Activated CD8-positive, alpha-beta memory T cell treated with anti-CD3 and anti-CD28 coated beads for 1 hour (primary cell): ENCODE results near the gene COPS9.

Experiments
- DNase-seq, 2 donors: peaks; one replicate each; pipeline ENCODE4 v3.0.0-alpha.2; 2020; ENCODE audit warnings: low read depth in 1 of 2; ENCODE audit errors: extremely low read depth in 1 of 2

COPS9 gene

DNA sequence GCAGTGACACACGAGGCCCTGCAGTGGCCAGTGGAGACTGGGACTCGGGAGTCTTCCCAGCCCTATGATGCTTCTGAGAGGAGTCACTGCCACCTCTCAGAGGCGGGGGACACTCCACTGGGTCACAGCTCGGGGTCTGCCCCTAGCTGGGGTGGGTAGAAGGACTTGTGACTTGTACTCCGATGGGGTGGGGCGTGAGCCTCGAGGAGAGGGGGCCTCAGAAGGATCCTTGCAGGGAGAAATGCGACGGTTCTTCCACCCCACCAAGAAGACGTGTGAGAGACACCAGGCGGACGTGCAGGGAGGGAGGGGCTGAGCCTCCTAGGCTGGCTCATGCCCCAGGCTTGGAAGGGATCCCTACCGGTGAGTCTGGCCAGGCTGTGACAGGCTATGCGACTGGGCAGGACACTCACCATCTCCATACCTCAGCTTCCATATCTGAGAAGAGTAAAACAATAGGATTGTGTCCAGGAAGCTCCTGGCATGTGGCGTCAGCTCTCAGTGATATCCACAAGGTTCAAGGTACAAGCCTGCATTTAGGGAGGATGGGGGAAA lies 15.4 kb upstream of the COPS9 start:
- no peak for DNase-seq

DNA sequence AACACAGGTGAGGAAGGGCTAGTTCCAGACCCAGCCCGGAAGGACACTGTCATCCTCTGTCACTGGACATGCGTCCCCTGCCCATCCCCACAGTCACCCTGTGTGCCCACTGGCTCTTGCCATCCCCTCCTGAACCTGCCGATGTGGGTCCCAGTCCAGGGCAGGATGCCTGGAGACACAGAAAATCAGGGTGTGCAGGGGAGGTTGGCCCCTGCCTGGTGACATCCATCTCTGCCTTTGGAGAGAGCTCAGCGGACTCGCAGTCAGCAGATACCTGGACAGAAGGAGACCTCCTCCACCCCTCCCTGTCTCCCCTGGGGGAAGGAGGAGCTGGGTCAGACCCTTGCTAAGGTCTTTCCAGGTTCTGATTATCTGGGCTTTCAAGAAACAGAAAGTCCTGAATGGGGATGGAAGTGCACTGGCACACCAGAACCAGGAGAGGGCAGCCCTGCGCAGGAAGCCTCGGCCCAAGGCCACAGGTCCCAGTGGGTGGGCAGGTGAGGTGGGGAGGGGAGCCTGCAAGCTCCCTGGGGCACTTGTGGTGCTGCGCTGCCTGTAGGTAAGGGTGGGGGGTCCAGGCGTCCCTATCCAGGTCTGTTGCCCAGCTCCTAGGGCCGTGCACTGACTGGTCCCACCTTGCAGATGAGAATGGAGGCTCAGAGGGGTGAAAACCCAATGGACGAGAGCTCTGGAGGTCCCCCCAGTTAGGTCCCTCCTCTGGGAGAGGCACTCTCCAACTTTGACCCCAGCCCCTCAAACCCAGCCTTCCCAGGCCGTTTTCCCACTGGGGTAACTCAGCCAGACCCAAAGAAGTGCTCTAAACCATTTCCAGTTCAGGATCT lies 14.1 kb upstream of the COPS9 start:
- DNase-seq: no peak

DNA sequence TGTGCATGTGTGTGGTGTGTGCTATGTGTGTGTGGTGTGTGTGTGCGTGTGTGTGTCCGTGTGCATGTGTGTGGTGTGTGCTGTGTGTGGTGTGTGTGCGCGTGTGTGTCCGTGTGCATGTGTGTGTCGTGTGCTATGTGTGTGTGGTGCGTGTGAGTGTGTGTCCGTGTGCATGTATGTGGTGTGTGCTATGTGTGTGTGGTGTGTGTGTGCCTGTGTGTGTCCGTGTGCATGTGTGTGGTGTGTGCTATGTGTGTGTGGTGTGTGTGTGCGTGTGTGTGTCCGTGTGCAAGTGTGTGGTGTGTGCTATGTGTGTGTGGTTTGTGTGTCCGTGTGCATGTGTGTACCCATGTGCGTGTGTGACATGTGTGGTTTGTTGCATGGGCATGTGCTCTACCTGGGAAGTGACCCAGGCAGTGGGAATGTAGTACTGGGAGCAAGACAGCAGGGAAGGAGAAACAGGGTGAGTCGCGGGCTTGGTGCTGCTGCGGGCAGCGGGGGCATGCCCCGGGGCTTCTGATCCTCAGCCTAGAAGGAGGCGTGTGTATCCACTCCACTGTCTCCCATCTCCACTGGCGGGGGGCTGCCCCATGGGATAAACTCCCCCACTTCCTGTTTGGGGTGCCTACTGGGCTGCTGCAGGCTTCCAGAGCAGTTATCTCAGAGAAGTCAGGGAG lies 11.9 kb upstream of the COPS9 start:
- DNase-seq: no peak

DNA sequence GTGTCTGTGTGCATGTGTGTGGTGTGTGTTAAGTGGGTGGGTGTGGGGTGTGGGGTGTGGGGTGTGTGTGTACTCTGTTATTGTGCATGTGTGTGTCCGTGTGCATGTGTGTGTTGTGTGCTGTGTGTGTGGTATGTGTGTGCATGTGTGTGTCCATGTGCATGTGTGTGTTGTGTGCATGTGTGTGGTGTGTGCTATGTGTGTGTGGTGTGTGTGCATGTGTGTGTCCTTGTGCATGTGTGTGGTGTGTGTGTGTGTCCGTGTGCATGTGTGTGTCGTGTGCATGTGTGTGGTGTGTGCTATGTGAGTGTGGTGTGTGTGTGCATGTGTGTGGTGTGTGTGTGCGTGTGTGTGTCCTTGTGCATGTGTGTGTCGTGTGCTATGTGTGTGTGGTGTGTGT lies 11.3 kb upstream of the COPS9 start:
- DNase-seq: no peak

DNA sequence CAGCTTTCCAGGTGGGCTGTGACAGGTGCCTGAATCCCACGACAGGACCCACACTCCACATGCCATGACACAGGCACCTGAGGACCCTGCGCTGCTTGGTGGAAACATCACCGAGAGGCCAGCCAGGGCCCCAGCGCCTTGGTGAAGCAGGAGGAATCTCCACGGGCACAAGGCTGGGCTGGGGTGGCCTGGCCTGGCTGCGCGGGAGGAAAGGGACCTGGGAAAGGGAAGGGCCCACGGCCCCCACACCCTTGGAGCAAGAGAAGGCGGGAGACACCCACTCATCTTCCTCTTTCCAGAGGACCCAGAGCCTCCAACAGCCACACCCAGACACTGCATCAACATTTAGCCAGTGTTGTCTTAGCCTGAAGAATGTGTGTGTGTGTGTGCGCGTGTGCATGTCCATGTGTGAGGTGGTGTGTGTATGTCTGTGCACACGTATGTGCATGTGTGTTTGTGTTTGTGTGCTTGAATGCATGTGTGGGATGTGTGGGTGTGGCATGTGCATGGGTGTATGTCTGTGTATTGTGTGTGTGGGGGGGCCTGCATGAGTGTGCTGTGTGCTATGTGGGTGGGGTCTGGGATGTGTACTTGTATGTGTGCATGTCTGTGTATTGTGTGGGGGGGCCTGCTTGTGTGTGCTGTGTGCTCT lies 10.6 kb upstream of the COPS9 start:
- DNase-seq: no peak

DNA sequence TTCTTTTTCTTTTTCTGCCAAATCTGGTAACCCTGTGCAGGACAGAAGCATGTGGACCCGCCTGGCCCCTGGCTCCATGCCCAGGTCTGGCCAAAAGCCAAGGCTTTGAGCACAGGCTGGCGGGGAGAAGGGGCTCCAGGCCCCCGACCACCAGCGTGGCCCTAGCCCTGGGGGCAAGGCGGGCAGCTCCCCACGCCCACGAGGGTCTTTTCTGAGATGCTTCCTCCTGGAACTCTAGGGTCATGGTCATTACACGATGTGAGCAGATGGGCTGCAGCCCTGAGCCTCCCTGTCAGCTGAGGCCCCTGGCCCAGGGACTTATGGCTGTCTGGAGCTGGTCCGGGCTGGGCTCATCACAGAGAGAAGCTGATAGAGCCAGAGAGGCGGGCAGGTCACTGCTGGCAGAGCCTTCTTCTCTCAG lies 10.0 kb upstream of the COPS9 start:
- no peak for DNase-seq

DNA sequence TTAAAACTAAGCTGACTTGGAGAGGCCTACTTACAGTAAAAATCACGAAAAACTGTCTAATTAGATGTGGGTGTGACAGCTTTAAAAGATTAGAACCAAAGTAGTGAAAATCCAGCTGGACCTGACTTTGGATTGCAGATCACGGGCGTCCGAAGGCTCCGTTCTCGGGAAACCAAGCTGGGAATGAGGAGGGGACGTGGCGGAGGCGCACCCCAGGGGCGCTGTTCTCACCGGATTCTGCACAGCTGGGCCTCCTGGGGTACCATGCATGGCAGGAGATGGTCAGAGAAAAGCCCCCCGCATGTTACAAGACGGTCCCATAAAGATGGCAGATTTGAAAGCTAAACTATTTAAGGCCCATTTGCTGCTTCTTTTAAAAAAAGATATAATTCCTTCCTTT lies 9.4 kb upstream of the COPS9 start:
- no peak for DNase-seq

DNA sequence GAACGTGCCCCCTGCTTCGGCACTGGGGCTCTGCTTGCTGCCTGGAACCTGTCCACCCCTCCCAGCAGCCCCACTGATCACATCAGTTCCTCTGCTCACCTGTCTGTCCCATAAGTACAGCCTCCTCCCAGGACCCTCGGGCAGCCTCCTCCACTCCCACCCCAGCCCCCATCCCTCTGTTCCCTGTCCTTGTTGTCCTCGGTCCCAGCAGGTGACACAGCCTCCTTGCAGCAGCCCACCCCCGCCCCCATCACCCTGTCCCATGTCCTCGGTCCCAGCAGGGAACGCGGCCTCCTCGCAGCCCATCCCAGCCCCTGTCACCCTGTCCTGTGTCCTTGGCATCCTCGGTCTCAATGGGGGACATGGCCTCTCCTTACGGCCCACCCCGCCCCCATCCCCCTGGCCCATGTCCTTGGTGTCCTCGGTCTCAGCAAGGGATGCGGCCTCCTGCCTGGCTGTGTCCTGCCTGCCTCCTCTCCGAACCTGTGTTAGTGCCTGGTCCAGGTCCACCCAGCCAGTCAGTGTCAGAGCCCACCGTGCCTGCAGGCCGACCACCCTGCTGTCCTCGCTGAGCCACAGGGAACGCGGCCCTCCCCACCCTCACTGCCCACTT lies 8.7 kb upstream of the COPS9 start:
- no peak for DNase-seq

DNA sequence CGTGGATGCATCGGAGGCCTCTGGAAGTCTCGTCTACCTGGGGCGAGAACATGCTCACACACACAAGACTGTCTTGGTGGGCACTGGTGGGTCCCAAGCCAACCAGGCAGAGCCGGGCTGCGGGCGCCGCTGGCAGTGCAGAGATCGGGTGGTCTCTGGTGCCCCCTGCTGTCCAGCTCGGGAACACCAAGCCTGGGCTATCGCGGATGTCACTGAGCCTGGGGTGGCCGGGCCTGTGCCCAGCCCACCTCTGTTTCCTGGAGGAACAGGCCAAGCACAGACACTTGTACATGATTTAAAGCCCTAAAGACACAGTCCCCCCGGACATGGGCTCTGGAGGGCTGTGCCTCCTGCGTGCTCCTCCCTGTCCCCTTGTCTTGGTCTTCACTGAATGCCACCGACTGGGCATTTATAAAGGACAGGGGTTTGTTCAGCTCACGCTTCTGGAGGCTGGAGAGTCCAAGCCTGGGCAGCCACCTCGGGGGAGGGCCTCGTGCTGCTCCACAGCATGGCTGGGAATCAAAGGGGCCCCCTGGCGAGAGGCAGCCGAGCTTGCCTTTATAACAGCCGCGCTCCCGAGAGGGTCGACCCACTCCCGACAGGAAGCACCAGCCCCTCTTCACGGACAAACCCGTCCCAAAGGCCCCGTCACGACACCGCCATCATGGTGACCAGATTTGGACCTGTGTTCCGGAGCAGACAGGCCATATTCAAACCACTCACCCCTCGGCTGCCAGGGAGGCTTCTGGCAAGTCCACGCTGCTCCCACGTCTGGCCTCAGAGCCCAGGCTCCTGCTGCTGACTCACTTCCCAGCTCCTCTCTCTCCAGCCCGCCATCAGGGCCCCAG lies 7.9 kb upstream of the COPS9 start:
- peak; percentile 55 to 77 for DNase-seq

DNA sequence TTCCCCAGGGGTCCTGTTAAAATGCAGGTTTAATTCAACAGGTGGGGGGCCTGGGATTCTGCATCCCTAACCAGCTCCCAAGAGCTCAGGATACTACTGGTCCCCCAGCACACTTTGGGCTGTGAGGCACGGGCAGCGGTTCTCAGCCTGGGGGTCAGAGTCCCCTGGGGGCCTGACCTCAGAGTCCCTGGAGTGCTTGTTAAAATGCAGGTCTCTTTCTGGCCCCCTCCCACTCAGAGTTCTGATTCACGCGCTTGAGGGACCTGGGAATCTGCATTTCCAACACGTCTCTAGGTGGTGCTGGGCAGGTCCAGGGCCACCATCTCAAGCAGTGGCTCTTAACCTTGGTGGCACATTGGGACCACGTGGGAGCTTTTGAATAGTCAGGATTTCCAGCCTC lies 7.2 kb upstream of the COPS9 start:
- DNase-seq: no peak

DNA sequence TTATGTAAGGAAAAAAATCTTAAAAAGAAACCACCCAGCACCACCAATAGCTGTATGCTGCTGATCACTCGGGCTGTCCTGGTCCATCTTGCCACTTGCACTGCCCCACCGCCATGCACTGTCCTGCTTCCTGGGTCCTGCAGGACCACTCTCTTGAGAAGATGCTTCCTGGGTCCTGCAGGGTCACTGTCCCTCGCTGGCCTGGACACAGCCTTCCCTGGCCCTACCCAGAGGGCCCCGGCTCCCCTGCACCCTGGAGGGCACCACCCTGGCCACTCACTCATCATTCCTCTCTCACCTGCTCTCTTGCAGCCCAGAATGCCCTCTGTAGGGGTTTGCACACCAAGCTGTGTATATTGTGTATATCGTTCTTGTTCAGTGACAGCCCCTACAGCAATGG lies 6.8 kb upstream of the COPS9 start:
- no peak for DNase-seq

DNA sequence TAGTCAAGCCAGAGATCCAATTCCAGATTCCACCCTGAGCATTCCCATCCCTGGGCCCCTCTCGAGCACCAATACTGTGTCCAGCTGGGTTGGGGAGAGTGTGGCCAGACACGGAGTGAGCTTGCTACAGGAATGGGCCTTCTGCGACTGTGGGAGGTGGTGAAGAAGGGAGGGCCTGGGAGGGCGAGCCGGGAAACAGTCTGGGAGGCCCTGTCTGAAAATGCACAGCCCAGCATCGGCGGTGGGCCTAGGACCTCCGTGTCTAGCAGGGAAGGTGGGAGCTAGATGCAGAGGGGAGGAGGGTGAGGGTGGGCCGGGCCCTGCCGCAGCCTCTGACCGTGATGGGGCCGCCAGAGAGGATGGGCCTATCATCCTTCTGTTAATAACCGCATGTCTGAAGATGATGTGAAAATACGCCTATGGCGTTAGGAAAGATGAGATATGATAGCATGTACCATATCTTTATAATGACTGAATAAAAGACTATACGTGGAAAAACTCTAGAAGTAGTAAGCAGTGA lies 6.2 kb upstream of the COPS9 start:
- no peak for DNase-seq

DNA sequence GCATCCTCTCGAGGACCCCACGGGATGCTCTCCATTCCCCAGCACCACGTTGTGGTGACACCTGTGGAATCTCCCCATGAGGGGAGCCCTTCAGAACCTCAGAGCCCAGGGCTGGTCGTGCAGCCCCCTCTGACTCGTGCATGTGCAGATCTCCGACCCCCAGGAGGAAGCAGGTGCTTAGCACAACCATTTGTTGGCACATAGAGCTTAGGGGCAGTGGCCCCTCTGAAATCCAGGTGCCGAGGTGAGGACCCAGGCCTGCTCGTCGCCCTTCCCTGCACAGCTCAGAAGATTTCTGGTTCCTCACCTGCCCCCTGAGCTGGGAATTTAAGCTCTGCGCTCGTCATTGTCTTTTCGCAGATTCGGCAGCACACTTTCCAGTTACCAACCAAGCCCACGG lies 5.6 kb upstream of the COPS9 start:
- no peak for DNase-seq

DNA sequence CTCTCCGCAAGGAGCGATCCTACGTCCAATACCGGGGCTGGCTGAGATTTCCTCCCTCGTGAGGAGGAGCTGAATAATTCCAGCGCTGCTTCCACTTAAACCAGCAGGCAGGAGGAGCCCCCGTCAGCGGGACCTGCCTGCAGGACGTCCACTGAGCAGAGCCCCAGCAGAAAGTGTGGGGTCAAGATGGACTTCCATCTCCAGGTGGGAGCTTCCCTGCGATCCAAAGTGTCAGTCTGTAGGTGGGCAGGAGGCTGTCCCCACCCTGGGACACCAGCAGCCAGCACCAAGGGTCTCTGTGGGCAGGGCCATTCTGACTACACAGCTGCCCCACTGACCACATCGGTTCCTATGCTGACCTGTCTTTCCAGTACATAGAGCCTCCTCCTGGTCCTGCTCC lies 4.8 kb upstream of the COPS9 start:
- no peak for DNase-seq

DNA sequence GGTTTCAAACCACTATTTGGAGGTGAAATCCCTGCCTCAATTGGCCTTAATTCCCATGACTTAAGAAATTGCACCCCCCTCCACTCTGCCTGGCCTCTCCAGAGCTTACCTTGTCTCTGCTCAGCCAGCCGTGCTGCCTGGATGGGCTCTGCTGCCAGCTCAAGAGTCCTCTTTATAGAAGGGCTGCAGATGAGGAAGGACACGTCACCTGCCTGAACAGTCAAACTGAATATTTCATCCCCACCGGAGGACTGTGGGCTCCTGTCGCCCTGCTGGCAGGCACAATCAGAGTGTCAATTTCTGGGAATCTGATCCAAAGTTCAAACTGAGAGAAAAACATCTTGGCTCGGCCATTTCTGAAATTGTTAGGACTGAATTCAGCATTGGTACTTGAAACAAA lies 4.4 kb upstream of the COPS9 start, which contains the start of gene OTOS:
TSS of gene OTOS (minus strand) at position 148 of the 400 bp plus-strand sequence. CDS start 332 bp downstream, outside the sequence.
- no peak for DNase-seq

DNA sequence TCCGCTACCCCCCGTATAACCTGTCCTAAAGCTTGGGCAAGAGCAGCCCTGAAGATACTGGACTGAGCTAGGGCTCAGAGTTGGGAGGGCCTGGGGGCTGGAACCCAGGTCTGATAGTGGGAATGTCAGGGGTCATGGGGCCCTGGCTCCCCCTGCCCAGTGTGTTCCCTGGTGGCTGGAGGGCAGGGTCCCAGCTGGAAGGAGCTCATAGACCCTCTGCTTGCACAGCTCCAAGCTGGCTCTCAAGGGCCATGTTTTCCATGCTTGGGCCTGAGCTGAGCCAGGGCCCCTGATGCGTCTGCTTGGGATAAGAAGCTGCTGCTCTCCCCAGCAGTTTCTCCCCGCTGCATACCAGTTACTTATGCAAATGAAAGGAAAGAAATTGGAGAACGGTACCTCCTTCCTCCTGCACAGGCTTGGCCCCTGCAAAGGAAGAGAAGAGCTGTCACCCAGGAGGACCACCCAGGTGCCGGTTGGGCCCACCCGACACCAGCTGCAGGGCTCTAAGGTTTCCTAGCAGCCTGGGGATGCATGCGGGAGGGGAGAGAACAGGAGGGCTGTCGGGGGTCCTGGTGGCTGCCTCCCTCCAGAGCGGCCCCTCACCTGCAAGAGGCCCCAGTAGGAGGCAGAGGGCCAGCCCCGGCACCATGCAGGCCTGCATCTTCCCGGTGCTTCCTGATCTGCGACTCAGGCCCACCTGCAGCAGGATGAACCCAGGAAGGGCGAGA lies 3.7 kb upstream of the COPS9 start:
- DNase-seq: no peak

DNA sequence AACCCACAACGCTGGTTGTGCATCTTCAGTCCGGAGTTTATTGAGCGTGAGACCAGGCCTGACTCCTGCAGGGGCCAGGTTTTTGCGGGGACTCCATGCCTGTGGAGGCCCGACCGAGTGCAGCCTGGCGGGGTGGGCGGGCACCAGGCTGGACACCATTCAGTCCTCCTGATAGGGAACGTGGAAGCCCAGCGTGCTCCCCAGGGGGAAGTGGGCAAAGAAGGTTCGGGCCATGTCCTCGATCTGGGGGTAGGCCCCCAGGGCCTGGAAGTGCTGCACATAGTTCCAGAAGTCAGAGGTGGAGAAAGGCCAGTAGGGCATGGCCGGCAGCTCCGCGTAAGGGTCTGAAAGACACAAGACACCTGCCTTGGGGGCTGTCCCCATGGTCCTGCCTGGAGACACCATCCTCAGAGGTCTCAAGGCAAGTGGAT lies 2.9 kb upstream of the COPS9 start:
- DNase-seq: no peak

DNA sequence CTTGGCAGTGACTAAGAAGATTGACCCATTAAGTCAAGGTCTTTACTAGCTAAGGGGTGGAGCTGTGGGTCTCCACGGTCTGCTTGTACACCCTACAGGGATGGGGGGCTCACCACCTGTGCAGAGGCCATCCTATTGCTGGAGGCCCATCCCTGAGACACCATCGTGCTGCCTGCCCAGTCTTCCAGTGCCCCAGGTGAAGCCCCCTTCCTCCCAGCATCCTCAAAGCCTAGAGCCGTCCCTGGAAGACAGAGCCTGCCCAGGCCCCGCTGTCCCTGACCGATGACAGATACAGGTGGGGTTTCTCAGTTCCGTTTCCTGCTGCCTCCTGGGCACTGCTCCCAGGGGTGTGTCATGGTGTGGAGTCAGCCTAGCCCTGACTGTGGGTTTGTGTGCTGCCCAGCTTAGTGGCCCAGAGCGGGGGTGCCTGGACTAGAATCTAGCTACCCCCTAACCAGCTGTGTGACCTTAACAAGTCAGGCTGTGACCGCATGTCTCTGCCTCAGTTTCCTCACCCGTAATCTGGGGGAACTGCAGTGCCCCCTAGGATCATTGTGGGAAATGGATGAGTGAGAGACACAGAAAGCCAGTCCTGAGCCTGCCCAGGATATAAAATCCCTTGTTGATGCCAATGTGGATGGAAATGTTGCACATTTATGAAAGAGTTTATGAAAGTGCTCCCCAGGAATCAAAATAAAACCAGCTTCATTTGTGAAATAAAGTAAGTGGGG lies 2.3 kb upstream of the COPS9 start:
- DNase-seq: no peak
